Stimulated activated CD4-positive, alpha-beta T cell treated with anti-CD3 and anti-CD28 coated beads, Interleukin-15, amount 100 ng/mL, for 24 hours (primary cell): Measurements from ENCODE around the gene CCBE1.

ENCODE experiments used
- DNase-seq: peaks from one replicate; pipeline ENCODE4 v3.0.0-alpha.2; 2020

CCBE1 gene

GRCh38 chr18:59610546-59611140, 86.6 kb downstream of the CCBE1 start:
- DNase-seq, result no peak

- no peak for DNase-seq
Observed at GRCh38 chr18:59609654-59610053, 87.6 kb downstream of the CCBE1 start.

GRCh38 chr18:59607471-59607870, 89.8 kb downstream of the CCBE1 start:
- DNase-seq, result no peak

- DNase-seq, result no peak
Observed at GRCh38 chr18:59607078-59607379, 90.2 kb downstream of the CCBE1 start.

GRCh38 chr18:59606193-59607077, 90.8 kb downstream of the CCBE1 start:
- DNase-seq, result no peak

- DNase-seq, result no peak
Observed at GRCh38 chr18:59605633-59606192, 91.5 kb downstream of the CCBE1 start.

- DNase-seq, result no peak
Observed at GRCh38 chr18:59604877-59605276, 92.3 kb downstream of the CCBE1 start.

GRCh38 chr18:59597049-59597448, 100.2 kb downstream of the CCBE1 start:
- DNase-seq, result no peak

- no peak for DNase-seq
Observed at GRCh38 chr18:59593291-59593717, 103.9 kb downstream of the CCBE1 start.

GRCh38 chr18:59592624-59593023, 104.6 kb downstream of the CCBE1 start:
- DNase-seq, result no peak

GRCh38 chr18:59582395-59582794, 114.8 kb downstream of the CCBE1 start:
- DNase-seq, result no peak

GRCh38 chr18:59579509-59579908, 117.7 kb downstream of the CCBE1 start:
- no peak for DNase-seq

- DNase-seq, result no peak
Observed at GRCh38 chr18:59577386-59577655, 119.9 kb downstream of the CCBE1 start.

GRCh38 chr18:59576541-59577385, 120.5 kb downstream of the CCBE1 start:
- no peak for DNase-seq

- DNase-seq, result no peak
Observed at GRCh38 chr18:59575995-59576394, 121.2 kb downstream of the CCBE1 start.

- DNase-seq, result no peak
Observed at GRCh38 chr18:59573962-59574361, 123.3 kb downstream of the CCBE1 start.

- DNase-seq, result no peak
Observed at GRCh38 chr18:59571902-59572301, 125.3 kb downstream of the CCBE1 start.

GRCh38 chr18:59570796-59571195, 126.4 kb downstream of the CCBE1 start:
- DNase-seq, result no peak

GRCh38 chr18:59570101-59570775, 127.0 kb downstream of the CCBE1 start:
- DNase-seq, result no peak

GRCh38 chr18:59569390-59569791, 127.8 kb downstream of the CCBE1 start:
- DNase-seq, result no peak

- DNase-seq, result no peak
Observed at GRCh38 chr18:59567431-59567830, 129.8 kb downstream of the CCBE1 start.

- no peak for DNase-seq
Observed at GRCh38 chr18:59566533-59566971, 130.7 kb downstream of the CCBE1 start.

- DNase-seq, result no peak
Observed at GRCh38 chr18:59565957-59566356, 131.3 kb downstream of the CCBE1 start.
